SK-N-MC (cell line): Measurements from ENCODE around the gene TRIM24.

ENCODE experiments used
- DNase-seq: peaks from one replicate; pipeline ENCODE4 v3.0.0-alpha.2; 2011; ENCODE audit warnings: low read depth, low spot score
- H3K27ac ChIP-seq: fragments of 200-600 bp; sonication (generic); 2 replicates; pipeline ENCODE4 v1.5.1; 2016; ENCODE audit warnings: mixed run types
- H3K36me3 ChIP-seq: fragments of 200-600 bp; sonication (generic); 2 replicates; pipeline ENCODE4 v1.6.1; 2017; ENCODE audit warnings: antibody characterized with exemption, low read length, mixed read lengths; ENCODE audit not compliant: insufficient read depth
- H3K4me3 ChIP-seq: fragments of 200-600 bp; sonication (generic); 2 replicates; pipeline ENCODE4 v1.5.1; 2016
- H3K9ac ChIP-seq: fragments of 200-600 bp; sonication (generic); 2 replicates; pipeline ENCODE4 v1.8.0; 2017; ENCODE audit warnings: mixed run types, mixed read lengths; ENCODE audit not compliant: insufficient read length
- H3K9me3 ChIP-seq: fragments of 200-600 bp; sonication (generic); 2 replicates; pipeline ENCODE4 v1.6.1; 2017; ENCODE audit warnings: low read depth, mild to moderate bottlenecking, antibody characterized with exemption, low read length, moderate library complexity, mixed read lengths
- EZH2 ChIP-seq: fragments of 200-600 bp; sonication (generic); IDR thresholded peaks from one replicate; pipeline ENCODE4 v1.6.1; 2017; ENCODE audit warnings: antibody characterized with exemption
- FOXP2 ChIP-seq: optimal IDR thresholded peaks from 2 replicates; pipeline ENCODE3; 2011; ENCODE audit warnings: mild to moderate bottlenecking, moderate library complexity; ENCODE audit not compliant: insufficient read depth; ENCODE audit errors: extremely low read length, control extremely low read depth
- POLR2AphosphoS5 ChIP-seq: IDR thresholded peaks from 2 replicates; pipeline ENCODE4 v1.6.1; 2012; ENCODE audit warnings: mild to moderate bottlenecking, low read depth, low read length, borderline replicate concordance

TRIM24 gene

DNA sequence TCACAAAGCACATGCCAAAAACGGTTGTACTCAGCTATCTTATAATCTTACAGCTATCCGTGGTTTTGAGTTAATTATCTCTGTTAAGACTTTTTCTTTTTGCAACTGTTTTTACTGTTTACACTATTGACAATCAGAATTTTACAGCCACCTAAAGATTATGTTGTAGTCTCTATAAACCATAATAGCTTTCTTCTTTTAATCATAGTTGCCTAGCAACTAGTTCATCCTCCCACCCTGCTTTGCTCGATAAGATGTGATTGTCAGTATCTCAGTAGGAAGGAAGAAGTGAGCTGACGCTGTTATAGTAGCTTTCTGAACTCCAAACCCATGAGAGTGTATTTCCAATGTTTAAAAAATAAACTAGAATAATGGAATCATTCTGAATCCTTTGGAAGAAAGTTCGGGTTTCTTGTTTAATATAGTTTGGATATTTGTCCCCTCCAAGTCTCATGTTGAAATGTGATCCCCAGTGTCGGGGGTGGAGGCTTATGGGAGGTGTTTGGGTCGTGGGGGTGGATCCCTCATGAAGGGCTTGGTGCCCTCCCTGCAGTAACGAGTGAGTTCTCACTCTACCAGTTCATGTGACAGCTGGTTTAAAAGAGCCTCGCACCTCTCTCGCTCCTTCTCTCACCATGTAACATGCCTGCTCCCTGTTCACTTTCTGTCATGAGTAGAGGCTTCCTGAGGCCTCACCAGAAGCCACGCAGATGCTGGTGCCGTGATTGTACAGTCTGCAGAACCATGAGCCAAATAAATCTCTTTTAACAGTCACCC is 173.0 kb downstream of the TRIM24 start:
- no peaks in the 10 kb centered on the region for H3K9me3 ChIP-seq

More for the DNA sequence above, 173.0 kb downstream of the TRIM24 start:
- no peak overlapping the region for H3K9ac ChIP-seq
- no peak overlapping the region for H3K4me3 ChIP-seq
- H3K36me3 ChIP-seq: no peaks in the 10 kb centered on the region
- no peak overlapping the region for H3K27ac ChIP-seq
- TF ChIP-seq FOXP2 (no peak), EZH2 (no peak), POLR2AphosphoS5 (no peak)
- no peak for DNase-seq
